ENCODE results near the gene AVEN. TPM values are rescaled to one million over a fixed set of nuclear protein-coding genes. Genes with fewer than 3 reads are reported as not detected.

The AVEN gene
- total and polyA plus RNA-seq, 2 donors (not counting 3 experiments of a cell fraction or from before 2014, with no cell fraction given) = 7.7 to 23.3 TPM

DNA sequence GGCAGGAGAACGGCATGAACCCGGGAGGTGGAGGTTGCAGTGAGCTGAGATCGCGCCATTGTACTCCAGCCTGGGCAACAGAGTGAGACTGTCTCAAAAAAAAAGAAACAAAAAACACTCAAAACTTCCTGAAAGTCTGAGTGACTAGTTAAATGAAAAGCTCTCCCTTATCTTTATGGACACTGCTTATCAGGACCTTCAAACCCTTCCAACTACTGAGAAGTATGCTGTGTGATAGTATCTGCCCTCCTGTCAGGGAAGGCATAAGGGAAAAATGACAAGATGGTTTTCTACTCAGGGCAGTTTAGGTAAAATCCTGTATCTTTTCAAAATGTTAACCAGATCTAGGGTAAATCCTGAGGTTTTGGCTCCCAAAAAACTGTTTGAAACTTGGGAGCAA is 40.9 kb upstream of the AVEN start:
- Histone ChIP-seq H3K27me3 (ENCODE audit: control insufficient read depth in 2 of 2, insufficient read depth in 2 of 2, low read length in 2 of 2) (no peaks in the 10 kb centered on the region), H4K20me1 (replicated peaks; ENCODE audit: control insufficient read depth, extremely low read depth, insufficient read depth, low read length) (no peaks in the 10 kb centered on the region), H3K4me3 (replicated peaks in 1 of 3; ENCODE audit: insufficient read depth in 1 of 3, low read depth in 1 of 3, low read length in 3 of 3) (no peak overlapping the region), H3K27ac (ENCODE audit: insufficient read depth, low read depth, low read length) (no peak overlapping the region), H3K79me2 (ENCODE audit: control insufficient read depth, insufficient read depth, low read length) (no peaks in the 10 kb centered on the region), H3K9me3 (replicated peaks; ENCODE audit: control insufficient read depth, insufficient read depth, low read length) (no peaks in the 10 kb centered on the region), H3K9ac (replicated peaks; ENCODE audit: extremely low read depth, insufficient read depth, low read length) (no peak overlapping the region), H3K9me1 (replicated peaks; ENCODE audit: control insufficient read depth, extremely low read depth, insufficient read depth, low read length) (no peaks in the 10 kb centered on the region), H3K4me1 (ENCODE audit: control insufficient read depth, extremely low read depth, insufficient read depth, low read length) (no peaks in the 10 kb centered on the region), H3K36me3 (ENCODE audit: control insufficient read depth in 2 of 2, extremely low read depth in 1 of 2, insufficient read depth in 2 of 2, low read length in 2 of 2) (peaks cover 4 to 7% of the 10 kb centered on the region in 2 experiments), H2AFZ (ENCODE audit: low read depth, low read length) (no peak overlapping the region), H3K4me2 (ENCODE audit: insufficient read depth, low read length) (no peak overlapping the region)
- BruUV-seq (replicated peaks) = no TSS peak
- no peak for FAIRE-seq
- dilution Hi-C loops (cut with MboI; ENCODE audit: extremely low pct_ligation_motif_present, low sequenced_read_pairs) (no loop called here), intact Hi-C loops (cut with micrococcal nuclease) (no loop called here)
- POLR2A ChIA-PET = no interaction called here
- TF ChIP-seq GATA2 (IDR thresholded peaks at IDR 0.05; ENCODE audit: insufficient read depth, insufficient read length, low read depth, low read length) (no peak), POLR2AphosphoS5 (IDR thresholded peaks at IDR 0.05; ENCODE audit: insufficient read depth, low read depth, low read length) (no peak), POLR2A (IDR thresholded peaks at IDR 0.05; ENCODE audit: low read depth, low read length) (no peak), FOS (IDR thresholded peaks at IDR 0.05; ENCODE audit: borderline replicate concordance, insufficient read depth, low read length) (no peak), EZH2 (IDR thresholded peaks at IDR 0.05; ENCODE audit: borderline replicate concordance, low read depth, low read length, severe bottlenecking) (no peak), MYC (IDR thresholded peaks at IDR 0.05; ENCODE audit: low read depth, low read length) (no peak), JUN (IDR thresholded peaks at IDR 0.05; ENCODE audit: borderline replicate concordance, insufficient read depth, insufficient read length, low read depth) (no peak)
- TF ChIP-seq, protein P1, sequence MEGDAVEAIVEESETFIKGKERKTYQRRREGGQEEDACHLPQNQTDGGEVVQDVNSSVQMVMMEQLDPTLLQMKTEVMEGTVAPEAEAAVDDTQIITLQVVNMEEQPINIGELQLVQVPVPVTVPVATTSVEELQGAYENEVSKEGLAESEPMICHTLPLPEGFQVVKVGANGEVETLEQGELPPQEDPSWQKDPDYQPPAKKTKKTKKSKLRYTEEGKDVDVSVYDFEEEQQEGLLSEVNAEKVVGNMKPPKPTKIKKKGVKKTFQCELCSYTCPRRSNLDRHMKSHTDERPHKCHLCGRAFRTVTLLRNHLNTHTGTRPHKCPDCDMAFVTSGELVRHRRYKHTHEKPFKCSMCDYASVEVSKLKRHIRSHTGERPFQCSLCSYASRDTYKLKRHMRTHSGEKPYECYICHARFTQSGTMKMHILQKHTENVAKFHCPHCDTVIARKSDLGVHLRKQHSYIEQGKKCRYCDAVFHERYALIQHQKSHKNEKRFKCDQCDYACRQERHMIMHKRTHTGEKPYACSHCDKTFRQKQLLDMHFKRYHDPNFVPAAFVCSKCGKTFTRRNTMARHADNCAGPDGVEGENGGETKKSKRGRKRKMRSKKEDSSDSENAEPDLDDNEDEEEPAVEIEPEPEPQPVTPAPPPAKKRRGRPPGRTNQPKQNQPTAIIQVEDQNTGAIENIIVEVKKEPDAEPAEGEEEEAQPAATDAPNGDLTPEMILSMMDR (IDR thresholded peaks at IDR 0.05; ENCODE audit: extremely low read depth in 1 of 2, insufficient read depth in 1 of 2, low read depth in 1 of 2, low read length in 2 of 2) = no peak
- TF ChIP-seq, protein P2, sequence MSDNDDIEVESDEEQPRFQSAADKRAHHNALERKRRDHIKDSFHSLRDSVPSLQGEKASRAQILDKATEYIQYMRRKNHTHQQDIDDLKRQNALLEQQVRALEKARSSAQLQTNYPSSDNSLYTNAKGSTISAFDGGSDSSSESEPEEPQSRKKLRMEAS (IDR thresholded peaks at IDR 0.05; ENCODE audit: insufficient read depth, insufficient read length) = no peak
- DNase-seq (ENCODE audit: low read depth, low spot score) = no peak
- CTCF ChIA-PET = no interaction called here

Data from endothelial cell of umbilical vein (primary cell).